OCI-LY1 (cell line): ENCODE data around the gene RNF183.

ENCODE experiments used
- EZH2 ChIP-seq: fragments of 200-600 bp; sonication (generic), shearing (Covaris generic); IDR thresholded peaks from 2 replicates; pipeline ENCODE4 v1.8.0; 2017; ENCODE audit warnings: borderline replicate concordance, mixed run types, mild to moderate bottlenecking, antibody characterized with exemption, low read length, moderate library complexity, mixed read lengths
- TF ChIP-seq, protein P1 (sequence below): fragments of 200-600 bp; sonication (generic), shearing (Covaris generic); IDR thresholded peaks from 2 replicates; pipeline ENCODE4 v1.5.1; 2017; ENCODE audit warnings: mild to moderate bottlenecking, antibody characterized with exemption, low read length, moderate library complexity, mixed read lengths

DNA sequence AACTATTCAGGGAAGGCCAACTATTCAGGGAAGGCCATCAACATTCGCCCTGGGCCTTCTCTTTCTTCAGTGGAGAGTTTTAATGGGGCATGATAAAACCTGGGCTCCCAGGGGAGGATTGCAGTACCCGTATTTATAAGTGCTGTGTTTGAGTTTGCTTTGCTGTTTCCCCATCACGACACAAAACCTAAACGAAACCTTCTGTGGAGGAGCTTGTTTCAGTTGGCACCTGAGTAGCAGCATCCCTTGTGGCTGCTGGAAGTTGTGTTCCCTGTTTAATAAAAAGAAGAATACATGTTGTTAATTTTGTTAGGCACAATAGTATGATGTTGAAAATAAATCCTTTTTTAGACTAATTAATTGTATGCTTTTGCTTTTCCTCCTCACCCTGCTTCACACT is 28.6 kb upstream of the RNF183 start:
- TF ChIP-seq, protein P1, sequence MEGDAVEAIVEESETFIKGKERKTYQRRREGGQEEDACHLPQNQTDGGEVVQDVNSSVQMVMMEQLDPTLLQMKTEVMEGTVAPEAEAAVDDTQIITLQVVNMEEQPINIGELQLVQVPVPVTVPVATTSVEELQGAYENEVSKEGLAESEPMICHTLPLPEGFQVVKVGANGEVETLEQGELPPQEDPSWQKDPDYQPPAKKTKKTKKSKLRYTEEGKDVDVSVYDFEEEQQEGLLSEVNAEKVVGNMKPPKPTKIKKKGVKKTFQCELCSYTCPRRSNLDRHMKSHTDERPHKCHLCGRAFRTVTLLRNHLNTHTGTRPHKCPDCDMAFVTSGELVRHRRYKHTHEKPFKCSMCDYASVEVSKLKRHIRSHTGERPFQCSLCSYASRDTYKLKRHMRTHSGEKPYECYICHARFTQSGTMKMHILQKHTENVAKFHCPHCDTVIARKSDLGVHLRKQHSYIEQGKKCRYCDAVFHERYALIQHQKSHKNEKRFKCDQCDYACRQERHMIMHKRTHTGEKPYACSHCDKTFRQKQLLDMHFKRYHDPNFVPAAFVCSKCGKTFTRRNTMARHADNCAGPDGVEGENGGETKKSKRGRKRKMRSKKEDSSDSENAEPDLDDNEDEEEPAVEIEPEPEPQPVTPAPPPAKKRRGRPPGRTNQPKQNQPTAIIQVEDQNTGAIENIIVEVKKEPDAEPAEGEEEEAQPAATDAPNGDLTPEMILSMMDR, result no peak
- no peak for TF ChIP-seq EZH2
